Fibroblast of peridontal ligament (primary cell): ENCODE measurements around the gene HAPSTR1.

Experiments
- DNase-seq: peaks from one replicate; pipeline ENCODE4 v3.0.0-alpha.2; 2010; ENCODE audit errors: extremely low read depth

Gene HAPSTR1

GRCh38 chr16:9096416-9096952, 5.0 kb downstream of the HAPSTR1 start:
- no peak for DNase-seq

- no peak for DNase-seq
Observed at GRCh38 chr16:9097266-9098219, 6.1 kb downstream of the HAPSTR1 start.

GRCh38 chr16:9098377-9099090, 7.1 kb downstream of the HAPSTR1 start:
- DNase-seq = no peak

- no peak for DNase-seq
Observed at GRCh38 chr16:9099131-9099625, 7.7 kb downstream of the HAPSTR1 start.

GRCh38 chr16:9102379-9102778, 10.9 kb downstream of the HAPSTR1 start:
- DNase-seq = peak; percentile 93

GRCh38 chr16:9102943-9103342, 11.5 kb downstream of the HAPSTR1 start:
- DNase-seq = no peak

GRCh38 chr16:9103546-9103945, 12.1 kb downstream of the HAPSTR1 start:
- DNase-seq = no peak

GRCh38 chr16:9105189-9105588, 13.7 kb downstream of the HAPSTR1 start:
- DNase-seq = no peak

- peak; percentile 76 for DNase-seq
Observed at GRCh38 chr16:9107025-9107970, 15.9 kb downstream of the HAPSTR1 start.

- DNase-seq = no peak
Observed at GRCh38 chr16:9109255-9109654, 17.8 kb downstream of the HAPSTR1 start.

- no peak for DNase-seq
Observed at GRCh38 chr16:9112166-9112843, 20.9 kb downstream of the HAPSTR1 start.

- no peak for DNase-seq
Observed at GRCh38 chr16:9112844-9113186, 21.4 kb downstream of the HAPSTR1 start.

- DNase-seq = no peak
Observed at GRCh38 chr16:9113707-9114106, 22.3 kb downstream of the HAPSTR1 start.

- no peak for DNase-seq
Observed at GRCh38 chr16:9114112-9114511, 22.7 kb downstream of the HAPSTR1 start.

GRCh38 chr16:9114842-9115241, 23.4 kb downstream of the HAPSTR1 start:
- DNase-seq = no peak

GRCh38 chr16:9115277-9115676, 23.8 kb downstream of the HAPSTR1 start:
- DNase-seq = no peak

- no peak for DNase-seq
Observed at GRCh38 chr16:9116141-9116540, 24.7 kb downstream of the HAPSTR1 start.

GRCh38 chr16:9118170-9118569, 26.7 kb downstream of the HAPSTR1 start:
- DNase-seq = no peak

- DNase-seq = peak; percentile 99
Observed at GRCh38 chr16:9119795-9120194, 28.4 kb downstream of the HAPSTR1 start.

- DNase-seq = no peak
Observed at GRCh38 chr16:9122342-9122741, 30.9 kb downstream of the HAPSTR1 start.

GRCh38 chr16:9122969-9123368, 31.5 kb downstream of the HAPSTR1 start:
- no peak for DNase-seq
